HG03565 (cell line): ENCODE measurements around the gene CDH13.

Experiments
- ATAC-seq: cut with Tn5 transposase; IDR thresholded peaks from one replicate; pipeline ENCODE4 v1.9.1; 2021; ENCODE audit warnings: mild to moderate bottlenecking, moderate library complexity; ENCODE audit not compliant: unreplicated experiment

CDH13 gene

GRCh38 chr16:82833378-82833993, 206.7 kb downstream of the CDH13 start:
- ATAC-seq = no peak

DNA sequence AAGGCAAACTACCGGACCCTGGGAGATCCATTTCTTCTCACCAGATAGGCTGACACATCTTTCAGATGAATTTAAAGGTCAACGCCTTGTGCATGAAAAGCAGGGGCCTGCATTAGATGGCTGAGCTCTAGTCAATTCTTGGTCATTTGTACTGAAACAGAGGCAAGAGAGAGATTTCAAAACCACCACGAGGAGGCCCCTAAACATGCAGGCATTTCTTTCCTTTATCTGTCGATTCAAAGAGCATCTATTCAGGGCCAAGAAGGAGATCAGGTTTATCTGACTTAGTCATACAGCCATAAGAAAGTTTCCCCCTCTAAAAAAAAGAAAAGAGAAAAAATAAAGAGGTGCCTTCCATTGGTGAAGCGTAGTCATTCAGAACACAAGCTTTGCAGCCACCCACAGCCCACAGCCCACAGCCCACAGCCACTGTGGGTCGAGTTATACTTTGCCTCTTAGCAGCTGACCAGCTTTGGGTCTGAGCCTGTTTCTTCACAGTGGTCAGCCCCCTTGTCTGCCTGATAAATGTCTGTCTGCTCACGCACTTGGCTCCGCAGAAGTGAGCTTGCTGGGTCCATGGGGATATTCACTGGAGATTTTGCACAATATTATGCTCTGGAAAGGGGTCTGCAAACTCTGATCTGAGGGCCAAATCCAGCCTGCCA, 207.5 kb downstream of the CDH13 start:
- ATAC-seq = no peak

GRCh38 chr16:82835487-82836155, 208.9 kb downstream of the CDH13 start:
- ATAC-seq = no peak

DNA sequence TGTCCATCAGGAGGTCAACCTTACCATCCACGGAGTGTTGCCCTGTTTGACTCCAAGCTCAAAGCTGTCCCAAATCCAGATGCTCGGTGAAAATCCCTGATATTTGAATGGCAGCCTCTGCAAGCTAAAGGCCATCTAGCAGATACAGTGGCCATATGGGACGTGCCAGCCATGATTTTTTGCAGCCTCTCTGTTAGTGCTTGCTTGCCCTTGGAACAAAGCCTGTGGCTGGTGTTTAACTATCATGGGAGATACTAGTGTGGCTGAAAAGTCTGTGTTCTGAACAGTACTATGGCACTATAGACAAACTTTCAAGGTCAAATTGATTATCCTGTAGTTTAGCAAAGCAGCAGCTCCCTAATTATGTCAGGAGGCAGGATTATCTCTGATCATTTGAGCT, 214.3 kb downstream of the CDH13 start:
- ATAC-seq = no peak

DNA sequence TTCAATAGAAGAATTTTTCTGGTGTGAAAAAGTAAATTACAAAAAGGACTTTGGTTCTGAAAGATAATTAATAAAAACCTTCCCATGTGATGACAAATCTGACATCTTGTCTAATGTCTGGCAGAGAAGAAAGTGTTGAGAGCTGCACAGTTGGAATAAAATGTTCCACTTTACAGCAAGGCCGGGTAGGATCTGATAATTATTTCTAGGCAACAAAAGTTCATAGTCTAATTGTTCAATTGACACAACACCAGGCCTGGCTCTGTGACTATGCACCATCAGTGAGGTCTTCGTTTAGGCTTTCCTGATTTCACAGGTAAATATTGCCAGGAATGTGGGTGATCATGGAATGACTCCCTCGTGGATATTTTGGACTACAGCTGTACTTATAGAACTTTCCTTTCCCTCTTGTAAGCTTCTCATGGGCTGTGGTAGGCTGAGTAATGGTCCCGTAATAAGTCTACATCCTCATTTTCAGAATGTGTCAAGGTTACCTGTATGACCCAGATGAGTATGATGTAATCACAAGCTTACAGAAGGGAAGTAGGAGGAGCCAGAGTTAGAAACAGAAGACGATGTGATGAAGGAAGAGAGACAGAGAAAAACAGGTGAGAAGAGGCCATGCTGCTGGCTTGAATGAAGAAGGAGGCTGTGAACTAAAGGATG, 217.0 kb downstream of the CDH13 start:
- ATAC-seq = no peak

DNA sequence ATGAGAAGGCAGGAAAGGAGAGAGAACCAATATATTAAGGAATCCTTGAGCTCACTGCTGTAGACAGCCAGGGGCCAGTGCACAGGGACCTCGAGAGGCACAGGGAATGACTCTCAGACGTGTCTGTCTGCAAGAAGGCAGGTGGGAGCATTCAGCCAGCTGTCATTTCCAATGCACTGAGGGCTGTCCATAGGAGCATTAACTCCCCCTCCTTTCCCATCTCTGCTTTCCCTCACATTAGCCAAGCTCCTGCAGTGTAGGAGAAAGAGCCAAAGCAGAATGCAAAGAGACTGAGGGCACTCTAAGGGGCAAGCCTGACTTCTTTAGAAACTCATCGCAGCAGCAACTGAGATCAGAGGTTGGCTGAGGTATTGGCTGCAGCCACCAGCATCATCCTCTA, 218.3 kb downstream of the CDH13 start:
- ATAC-seq = no peak

DNA sequence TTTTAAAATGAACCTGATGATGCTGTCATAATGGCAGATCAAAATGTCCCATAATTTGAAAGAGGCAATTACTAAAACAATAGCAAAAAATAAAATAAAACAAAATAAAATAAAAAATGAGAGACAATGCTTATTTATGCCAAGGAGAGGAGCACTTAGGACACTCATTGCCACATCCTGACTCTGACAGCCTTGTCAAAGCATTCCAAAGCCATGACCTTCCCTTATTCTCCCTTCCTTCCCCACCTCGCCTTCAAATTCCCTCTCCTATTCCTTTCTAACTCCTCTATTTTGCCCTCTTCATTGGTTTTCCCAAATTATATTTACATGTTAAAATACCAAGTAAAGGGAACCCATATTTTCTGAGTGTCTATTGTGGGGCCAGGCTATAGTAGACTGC, 220.0 kb downstream of the CDH13 start:
- no peak for ATAC-seq

GRCh38 chr16:82848013-82848412, 221.2 kb downstream of the CDH13 start:
- no peak for ATAC-seq

DNA sequence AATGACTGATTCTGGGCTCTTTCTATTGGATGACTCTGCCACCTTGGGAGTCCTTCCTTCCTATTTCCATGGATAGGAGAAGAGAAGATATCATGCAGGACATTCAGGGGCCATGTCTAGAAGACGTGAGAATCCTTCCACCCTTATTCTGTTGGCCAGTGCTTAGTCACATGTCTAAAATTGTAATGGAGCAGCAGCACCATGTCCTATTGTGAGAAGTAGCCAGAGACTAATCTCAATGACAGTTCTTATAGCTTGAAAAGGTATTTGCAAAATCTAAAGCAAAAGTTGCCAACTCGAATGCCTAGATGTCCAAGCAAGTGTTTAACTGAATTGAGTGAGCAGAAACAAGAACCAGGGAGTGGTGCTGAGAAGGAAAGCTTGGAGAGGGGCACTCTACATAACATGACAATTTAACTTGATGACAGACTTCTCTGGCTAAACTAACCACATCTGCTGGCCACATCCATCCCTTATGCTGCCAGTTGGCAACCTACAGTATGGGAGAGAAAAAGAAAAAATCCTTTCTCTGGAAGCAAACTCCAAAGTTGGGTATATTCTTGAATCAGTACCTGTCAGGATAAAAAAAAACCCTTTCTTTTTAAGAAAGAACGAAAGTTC, 225.7 kb downstream of the CDH13 start:
- ATAC-seq = no peak

- no peak for ATAC-seq
These were observed 228.7 kb downstream of the CDH13 start for GRCh38 chr16:82855471-82855870.

DNA sequence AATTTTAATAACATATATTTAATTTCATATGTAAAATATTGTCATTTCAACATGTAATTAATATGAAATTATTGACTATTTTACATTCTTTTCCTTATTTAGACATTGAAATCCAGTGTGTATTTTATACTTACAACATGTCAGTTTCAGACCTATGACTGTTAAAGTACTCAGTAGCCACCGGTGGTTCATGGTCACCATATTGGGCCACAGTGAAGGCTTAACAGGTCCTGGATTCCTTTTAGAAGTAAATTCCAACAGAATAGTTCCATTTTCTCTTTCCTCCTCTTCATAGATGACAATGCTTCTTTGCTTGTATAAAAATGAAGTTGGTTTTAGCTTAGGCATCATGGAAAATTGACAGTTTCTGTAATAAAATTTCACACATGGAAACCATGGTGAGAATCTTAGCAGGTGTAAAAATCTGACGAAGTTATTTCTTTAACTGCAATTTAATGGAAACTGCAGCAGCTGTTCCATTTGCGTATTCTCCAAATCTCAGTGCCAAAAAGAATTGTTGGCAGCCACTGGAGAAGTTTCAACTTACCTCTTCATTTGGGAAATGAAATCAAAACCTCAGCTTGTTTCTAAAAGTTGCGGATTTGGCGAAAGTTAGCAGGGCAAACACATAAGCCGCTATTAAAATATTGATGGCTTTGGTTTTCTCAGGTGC, 231.1 kb downstream of the CDH13 start:
- ATAC-seq = no peak

DNA sequence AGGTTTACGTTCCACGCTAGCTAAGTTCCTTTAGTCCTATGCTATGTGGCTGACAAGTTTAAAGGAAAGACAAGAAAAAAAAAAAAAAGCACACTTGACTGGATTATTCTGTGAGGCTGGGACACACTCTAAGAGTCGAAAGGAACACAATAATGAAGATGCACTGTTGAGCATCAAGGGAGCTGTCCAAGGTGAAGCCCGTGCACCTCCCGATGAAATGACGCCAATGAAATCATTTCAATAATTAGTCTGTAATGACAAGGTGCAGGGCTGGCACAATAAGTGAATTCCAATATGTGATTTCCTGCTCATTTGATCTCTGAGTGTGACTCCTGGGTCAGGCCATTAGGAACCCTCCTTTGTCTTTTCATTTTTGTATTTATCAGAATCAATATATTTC, 232.9 kb downstream of the CDH13 start:
- no peak for ATAC-seq

DNA sequence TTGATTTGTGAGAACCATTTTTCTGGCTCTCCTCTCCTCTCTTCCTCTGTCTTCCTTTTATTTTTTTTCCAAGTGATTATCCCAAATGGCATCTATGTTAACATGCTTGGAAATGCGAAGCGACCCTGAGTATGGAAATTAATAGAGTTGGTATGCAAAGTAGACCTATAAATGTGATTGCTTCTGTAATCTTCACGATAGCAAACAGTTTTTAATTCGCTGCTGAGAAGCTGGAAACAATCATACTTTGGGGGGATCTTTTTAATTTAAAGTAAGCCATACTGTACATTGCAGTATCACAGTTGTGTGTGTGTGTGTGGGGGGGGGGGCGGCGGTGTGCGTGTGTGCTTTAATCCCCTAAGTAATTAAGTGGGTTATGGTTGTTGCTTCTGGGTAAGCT, 233.3 kb downstream of the CDH13 start:
- ATAC-seq = no peak

GRCh38 chr16:82862057-82862456, 235.3 kb downstream of the CDH13 start:
- ATAC-seq = no peak

- ATAC-seq = no peak
These were observed 237.7 kb downstream of the CDH13 start for GRCh38 chr16:82864332-82865040.

GRCh38 chr16:82865412-82865811, 238.6 kb downstream of the CDH13 start:
- ATAC-seq = no peak

DNA sequence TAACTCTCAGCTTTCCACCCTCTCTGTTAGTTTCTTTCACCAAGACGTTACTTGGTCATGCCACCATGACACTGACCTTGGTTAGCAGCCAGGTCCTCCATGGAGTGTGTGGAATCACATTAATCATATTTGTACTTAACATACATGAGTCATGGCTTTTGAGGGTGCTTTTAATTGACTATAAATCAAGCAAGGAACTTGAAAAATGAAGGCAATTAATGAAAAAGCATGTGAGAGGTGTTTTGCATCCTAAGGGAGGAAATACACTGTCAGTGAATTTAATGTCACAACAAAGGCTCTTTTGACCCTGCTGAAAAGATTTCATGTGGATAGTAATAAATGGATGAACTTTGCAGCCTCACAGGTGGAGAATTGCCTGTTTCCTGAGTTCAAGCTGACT, 240.7 kb downstream of the CDH13 start:
- ATAC-seq = no peak

GRCh38 chr16:82874271-82874670, 247.5 kb downstream of the CDH13 start:
- no peak for ATAC-seq

DNA sequence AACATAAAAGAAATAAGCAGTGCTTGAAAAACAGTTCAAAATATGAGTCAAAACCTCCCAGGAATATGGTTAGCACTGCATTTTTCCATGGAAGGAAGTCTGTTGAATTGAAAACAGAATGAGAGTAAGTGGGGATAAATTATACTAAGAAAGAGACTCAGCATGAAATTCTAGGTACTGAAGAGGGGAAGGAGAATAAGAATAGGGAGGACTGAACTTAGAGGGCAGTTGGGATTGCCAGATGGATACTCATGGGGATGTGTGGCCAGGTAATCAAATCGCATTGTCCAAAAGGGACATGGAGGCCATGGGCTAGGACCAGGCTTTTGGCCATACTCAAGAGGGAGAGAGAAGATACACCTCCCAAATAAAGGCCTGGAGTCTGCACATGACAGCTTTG, 247.9 kb downstream of the CDH13 start:
- no peak for ATAC-seq

DNA sequence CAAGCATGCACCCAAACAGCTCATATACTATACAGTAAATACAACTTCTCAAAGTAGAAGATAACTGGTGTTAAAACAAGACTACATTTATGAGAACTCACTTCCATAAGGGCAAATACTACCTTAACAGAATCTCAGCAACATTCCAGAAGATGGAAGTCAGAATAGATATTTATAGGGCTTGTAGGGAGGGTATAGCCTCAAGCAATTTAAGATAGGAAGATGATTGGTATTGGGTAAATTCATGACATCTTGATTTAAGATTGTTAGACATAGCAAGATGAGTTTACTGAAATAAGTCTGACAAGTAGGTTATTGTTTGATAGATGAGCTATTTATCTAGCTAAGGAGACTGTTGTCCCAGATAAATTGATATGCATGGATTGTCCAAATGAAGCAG, 250.2 kb downstream of the CDH13 start:
- no peak for ATAC-seq
